Ishikawa (cell line): Measurements from ENCODE around the gene KLHL12.

Experiments
- CEBPB ChIP-seq: IDR thresholded peaks from 2 replicates; pipeline ENCODE4 v1.6.1; 2012
- CREB1 ChIP-seq: IDR thresholded peaks from 2 replicates; pipeline ENCODE4 v1.6.1; 2012; ENCODE audit warnings: low read depth
- EGR1 ChIP-seq: IDR thresholded peaks from 2 replicates; pipeline ENCODE4 v1.6.1; 2012
- EP300 ChIP-seq: IDR thresholded peaks from 2 replicates; pipeline ENCODE4 v1.6.1; 2012; ENCODE audit warnings: borderline replicate concordance
- FOXM1 ChIP-seq: IDR thresholded peaks from 2 replicates; pipeline ENCODE4 v1.6.1; 2012; ENCODE audit warnings: low read depth, borderline replicate concordance
- MAX ChIP-seq: IDR thresholded peaks from 2 replicates; pipeline ENCODE4 v1.6.1; 2012
- NFIC ChIP-seq: IDR thresholded peaks from 2 replicates; pipeline ENCODE4 v1.6.1; 2012
- RAD21 ChIP-seq: IDR thresholded peaks from 2 replicates; pipeline ENCODE4 v1.6.1; 2012; ENCODE audit warnings: low read depth
- REST ChIP-seq: IDR thresholded peaks from 2 replicates; pipeline ENCODE4 v1.6.1; 2012; ENCODE audit warnings: low read depth, mild to moderate bottlenecking
- TAF1 ChIP-seq: IDR thresholded peaks from 2 replicates; pipeline ENCODE4 v1.6.1; 2012; ENCODE audit warnings: low read depth, mild to moderate bottlenecking
- TCF12 ChIP-seq: IDR thresholded peaks from 2 replicates; pipeline ENCODE4 v1.6.1; 2012; ENCODE audit warnings: low read depth
- TEAD4 ChIP-seq: IDR thresholded peaks from 2 replicates; pipeline ENCODE4 v1.6.1; 2012
- USF1 ChIP-seq: IDR thresholded peaks from 2 replicates; pipeline ENCODE4 v1.6.1; 2012
- YY1 ChIP-seq: IDR thresholded peaks from 2 replicates; pipeline ENCODE4 v1.6.1; 2012; ENCODE audit warnings: low read depth
- ZBTB7A ChIP-seq: IDR thresholded peaks from 2 replicates; pipeline ENCODE4 v1.6.1; 2012; ENCODE audit warnings: low read depth

KLHL12 gene

GRCh38 chr1:202956969-202957368 lies 29.9 kb upstream of the KLHL12 start:
- TF ChIP-seq MAX (no peak), USF1 (no peak), FOXM1 (no peak), EP300 (no peak), CREB1 (no peak)

GRCh38 chr1:202954057-202954745 lies 27.2 kb upstream of the KLHL12 start:
- TF ChIP-seq RAD21 (no peak), MAX (no peak), EP300 (no peak), EGR1 (no peak), TAF1 (no peak), ZBTB7A (no peak), CREB1 (no peak), NFIC (no peak), CEBPB (no peak), FOXM1 (no peak), REST (no peak), TCF12 (no peak), YY1 (no peak), USF1 (no peak), TEAD4 (no peak)

GRCh38 chr1:202953392-202953791 lies 26.4 kb upstream of the KLHL12 start:
- TF ChIP-seq REST = no peak
- TF ChIP-seq EGR1 = no peak
- TF ChIP-seq YY1 = no peak
- TF ChIP-seq NFIC = no peak
- TF ChIP-seq USF1 = no peak
- TF ChIP-seq TEAD4 = no peak
- TF ChIP-seq ZBTB7A = no peak
- TF ChIP-seq TAF1 = no peak
- no peak for TF ChIP-seq RAD21
- TF ChIP-seq MAX = no peak
- TF ChIP-seq CEBPB = no peak
- TF ChIP-seq FOXM1 = no peak
- no peak for TF ChIP-seq CREB1
- TF ChIP-seq EP300 = no peak
- TF ChIP-seq TCF12 = no peak

- TF ChIP-seq CEBPB (no peak), ZBTB7A (no peak), TCF12 (no peak), YY1 (no peak), EP300 (no peak), EGR1 (no peak), TEAD4 (no peak), TAF1 (no peak), MAX (no peak), NFIC (no peak), REST (no peak), USF1 (no peak), CREB1 (no peak), RAD21 (no peak), FOXM1 (no peak)
Measured at GRCh38 chr1:202952818-202953217, 25.8 kb upstream of the KLHL12 start.
